Left renal cortex interstitium (tissue), 4 donors: ENCODE results near the gene PRDM15. TPM values are rescaled to one million over a fixed set of nuclear protein-coding genes. Genes with fewer than 3 reads are reported as not detected.

ENCODE experiments used
- DNase-seq, 4 donors: peaks; one replicate each; pipeline ENCODE4 v3.0.0-alpha.2; 2013; ENCODE audit warnings: low read depth in 4 of 4, low spot score in 2 of 4, missing footprints in 1 of 4
- polyA plus RNA-seq, 4 donors: library from polyadenylated mRNA; unstranded; fragments of 120-200 nt; gene quantifications; one replicate each; pipeline ENCODE4 v1.2.1, GENCODE V29; 2013; ENCODE audit not compliant: insufficient read length in 4 of 4

The PRDM15 gene
- polyA plus RNA-seq, 4 donors: 5.2 to 8.4 (median 6.5) TPM

DNA sequence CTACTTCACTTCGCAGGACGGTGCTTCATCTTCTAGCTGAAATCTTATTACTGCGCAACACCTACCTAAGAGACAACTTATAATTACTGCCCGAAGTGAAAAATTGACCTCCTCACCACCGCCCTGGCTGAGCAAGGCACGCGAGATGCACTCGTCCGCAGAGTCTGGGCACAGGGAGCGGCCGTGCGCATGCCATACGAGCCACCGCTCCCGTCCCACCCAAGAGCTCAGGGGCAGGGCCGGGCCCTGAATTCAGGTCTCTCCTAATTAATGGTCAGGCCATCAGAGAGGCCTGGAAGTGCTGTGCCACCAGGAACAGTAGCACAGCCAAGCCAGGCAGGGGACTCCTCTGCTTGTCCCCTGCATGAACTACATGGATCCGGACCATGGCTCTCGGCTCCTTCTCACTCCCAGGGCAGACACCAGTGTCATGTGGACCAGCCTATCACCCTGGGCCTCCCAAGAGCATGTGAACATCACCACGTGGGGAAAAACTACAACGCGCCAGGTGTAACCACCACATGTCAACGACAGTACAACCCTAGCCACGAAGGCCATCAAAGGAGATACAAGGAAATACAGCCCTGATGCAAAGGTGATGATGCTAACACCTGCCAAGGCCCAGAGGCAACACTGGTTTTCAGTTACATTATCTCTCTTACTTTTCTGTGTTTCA, 123.7 kb downstream of the PRDM15 start:
- no peak for DNase-seq

GRCh38 chr21:41754479-41754891, 124.7 kb downstream of the PRDM15 start:
- no peak for DNase-seq

GRCh38 chr21:41753006-41753898, 125.9 kb downstream of the PRDM15 start:
- no peak for DNase-seq

- DNase-seq: no peak
These were observed 126.9 kb downstream of the PRDM15 start for GRCh38 chr21:41752231-41752681.

- DNase-seq: no peak
These were observed 127.5 kb downstream of the PRDM15 start for GRCh38 chr21:41751611-41752011.

- DNase-seq: no peak
These were observed 128.5 kb downstream of the PRDM15 start for GRCh38 chr21:41750532-41751151.

GRCh38 chr21:41750051-41750450, 129.1 kb downstream of the PRDM15 start:
- no peak for DNase-seq

DNA sequence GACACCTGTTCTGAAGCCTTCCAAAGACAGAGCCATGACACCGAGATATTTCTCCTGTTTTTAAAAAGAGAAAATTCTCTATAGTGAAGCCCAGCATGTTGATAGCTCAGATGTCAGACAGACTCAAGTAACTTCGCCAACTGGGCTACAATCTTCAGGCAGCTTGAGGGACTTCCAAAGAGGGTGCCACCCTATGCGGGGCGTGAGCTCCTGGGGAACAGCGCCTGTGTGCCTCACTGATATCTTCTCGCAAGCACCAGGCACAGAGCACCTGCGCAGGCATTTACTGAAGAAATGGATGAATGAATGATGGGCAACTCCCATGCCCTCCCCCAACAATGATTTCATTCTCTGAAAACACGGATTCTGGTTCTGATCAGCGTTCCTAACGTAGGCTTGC, 129.9 kb downstream of the PRDM15 start:
- no peak for DNase-seq

Other genes starting within 250 kb of the PRDM15 start
- gene RIPK4, start 112.3 kb downstream of the PRDM15 start, polyA plus RNA-seq: 10 to 100 TPM; 15.7 to 21.5 (median 19.3) TPM
- gene C2CD2, start 74.7 kb upstream of the PRDM15 start, polyA plus RNA-seq: 10 to 100 TPM; 12.5 to 20.0 (median 16.1) TPM
- 10 to 100 TPM in 2 of 4 donors, 1 to 10 TPM in 2; 9.4 to 12.8 (median 10.0) TPM for gene ZBTB21, start 131.0 kb upstream of the PRDM15 start, polyA plus RNA-seq
- gene UMODL1, start 192.0 kb upstream of the PRDM15 start, polyA plus RNA-seq: under 1 TPM in 3 of 4 donors, not detected in 1; 0.05 to 0.27 (median 0.09) TPM